GM18909 (cell line): Measurements from ENCODE around the gene CCDC92B.

Source experiments
- ATAC-seq: cut with Tn5 transposase; IDR thresholded peaks from one replicate; pipeline ENCODE4 v1.9.1; 2021; ENCODE audit warnings: mild to moderate bottlenecking; ENCODE audit not compliant: unreplicated experiment, poor library complexity

CCDC92B gene

DNA sequence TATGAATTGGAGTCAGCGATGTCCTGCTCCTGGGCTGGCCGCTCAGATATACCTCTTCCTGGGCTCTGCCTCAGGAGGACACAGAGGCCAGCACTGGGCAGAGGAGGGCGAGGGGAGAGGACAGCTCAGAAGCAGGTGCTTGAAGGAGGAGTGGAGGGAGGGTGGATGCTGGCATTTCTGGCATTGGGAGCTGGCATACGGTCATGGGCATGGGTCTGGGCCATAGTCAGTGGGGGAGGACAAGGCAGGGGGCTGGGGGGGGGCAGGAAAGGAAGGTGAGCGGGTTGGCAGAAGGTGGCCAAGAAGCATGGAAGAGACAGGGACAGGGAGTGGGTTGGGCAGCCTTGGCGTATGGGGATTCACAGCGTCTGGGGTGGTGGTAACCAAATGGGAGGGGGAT lies 30.1 kb upstream of the CCDC92B start:
- no peak for ATAC-seq

- ATAC-seq, result no peak
Measured at GRCh38 chr17:2778489-2778888, 29.0 kb upstream of the CCDC92B start.

DNA sequence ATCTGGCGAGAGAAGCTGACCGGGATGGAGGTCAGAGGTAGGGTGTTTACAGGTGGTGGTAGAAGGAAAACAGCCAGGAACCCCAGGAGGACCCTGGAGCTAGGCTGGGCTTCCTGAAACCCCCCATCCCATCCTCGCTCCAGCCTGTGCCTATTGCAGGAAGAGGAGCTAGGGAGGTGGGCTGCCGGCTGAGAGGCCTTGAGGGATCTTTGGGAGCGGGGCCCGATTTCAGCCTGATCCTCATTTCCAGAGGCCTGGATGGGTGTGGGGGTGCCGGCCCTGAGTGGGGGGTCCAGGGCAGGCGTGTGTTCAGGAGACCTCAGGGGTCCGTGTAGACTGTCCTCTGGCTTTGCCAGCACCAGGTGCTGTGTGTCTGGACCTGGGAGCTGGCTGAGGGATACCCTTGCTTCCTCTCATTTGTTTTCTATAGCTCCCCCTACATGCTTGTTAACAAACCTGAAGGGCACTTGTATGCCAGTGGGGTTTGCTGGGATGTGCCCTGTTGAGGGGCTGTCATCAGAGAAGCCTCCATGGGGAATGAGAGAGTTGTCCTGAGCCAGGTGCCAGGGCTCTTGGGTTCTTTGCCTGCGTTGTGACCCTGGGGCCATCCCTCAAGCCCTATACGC lies 27.9 kb upstream of the CCDC92B start:
- ATAC-seq, result no peak

GRCh38 chr17:2776589-2777241 lies 27.3 kb upstream of the CCDC92B start:
- no peak for ATAC-seq

DNA sequence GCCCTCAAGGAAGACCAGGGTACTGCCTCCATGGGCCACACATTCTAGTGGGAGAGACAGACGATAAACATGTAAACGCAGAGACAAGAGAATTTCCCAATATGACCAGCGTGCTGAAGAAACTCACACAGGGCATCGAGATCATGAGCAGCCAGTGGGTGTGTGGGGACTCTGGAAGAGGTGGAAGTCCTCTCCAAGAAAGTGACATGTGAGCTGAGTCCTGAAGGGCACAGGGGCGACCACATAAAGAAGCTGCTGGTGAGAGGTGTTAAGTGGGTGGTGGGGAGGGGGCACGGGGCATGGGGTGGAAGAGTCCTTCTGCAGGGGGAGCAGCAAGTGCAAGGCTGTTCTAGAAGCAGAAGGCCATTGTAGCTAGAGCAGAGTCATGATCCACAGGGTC lies 25.8 kb upstream of the CCDC92B start:
- no peak for ATAC-seq

DNA sequence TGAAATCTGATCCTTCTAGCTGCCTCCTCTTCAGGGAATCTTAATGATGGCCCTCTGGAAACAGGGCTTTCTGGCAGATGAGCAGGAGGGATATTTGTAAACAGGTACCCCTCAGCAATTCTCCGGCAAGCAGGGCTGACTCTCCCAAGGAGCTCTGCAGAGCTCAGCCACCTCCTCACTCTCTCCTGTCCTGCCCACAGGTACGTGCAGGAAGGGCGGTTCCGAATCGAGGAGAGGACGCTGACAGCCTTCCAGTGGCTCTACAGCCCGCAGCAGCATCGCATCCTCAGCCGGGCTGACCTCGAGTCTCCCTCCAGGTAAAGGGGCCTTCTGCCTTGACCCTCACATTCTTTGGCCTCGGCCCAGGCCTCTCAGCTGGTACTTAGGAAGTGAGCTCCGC lies 20.7 kb upstream of the CCDC92B start:
- ATAC-seq, result no peak

DNA sequence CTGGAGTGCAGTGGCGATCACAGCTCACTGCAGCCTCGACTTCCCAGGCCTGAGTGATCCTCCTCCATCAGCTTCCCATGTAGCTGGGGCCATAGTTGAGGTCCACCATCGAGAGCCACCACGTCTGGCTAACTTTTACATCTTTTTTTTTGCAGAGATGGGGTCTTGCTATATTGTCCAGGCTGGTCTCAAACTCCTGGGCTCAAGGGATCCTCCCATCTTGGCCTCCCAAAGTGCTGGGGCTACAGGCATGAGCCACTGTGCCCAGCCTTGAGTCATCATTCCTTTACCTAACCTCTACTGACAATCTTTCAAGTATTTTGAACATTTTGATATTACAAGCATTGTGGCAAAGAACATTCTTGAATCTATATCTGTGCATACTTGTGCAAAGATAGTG lies 9.4 kb upstream of the CCDC92B start:
- ATAC-seq, result no peak

DNA sequence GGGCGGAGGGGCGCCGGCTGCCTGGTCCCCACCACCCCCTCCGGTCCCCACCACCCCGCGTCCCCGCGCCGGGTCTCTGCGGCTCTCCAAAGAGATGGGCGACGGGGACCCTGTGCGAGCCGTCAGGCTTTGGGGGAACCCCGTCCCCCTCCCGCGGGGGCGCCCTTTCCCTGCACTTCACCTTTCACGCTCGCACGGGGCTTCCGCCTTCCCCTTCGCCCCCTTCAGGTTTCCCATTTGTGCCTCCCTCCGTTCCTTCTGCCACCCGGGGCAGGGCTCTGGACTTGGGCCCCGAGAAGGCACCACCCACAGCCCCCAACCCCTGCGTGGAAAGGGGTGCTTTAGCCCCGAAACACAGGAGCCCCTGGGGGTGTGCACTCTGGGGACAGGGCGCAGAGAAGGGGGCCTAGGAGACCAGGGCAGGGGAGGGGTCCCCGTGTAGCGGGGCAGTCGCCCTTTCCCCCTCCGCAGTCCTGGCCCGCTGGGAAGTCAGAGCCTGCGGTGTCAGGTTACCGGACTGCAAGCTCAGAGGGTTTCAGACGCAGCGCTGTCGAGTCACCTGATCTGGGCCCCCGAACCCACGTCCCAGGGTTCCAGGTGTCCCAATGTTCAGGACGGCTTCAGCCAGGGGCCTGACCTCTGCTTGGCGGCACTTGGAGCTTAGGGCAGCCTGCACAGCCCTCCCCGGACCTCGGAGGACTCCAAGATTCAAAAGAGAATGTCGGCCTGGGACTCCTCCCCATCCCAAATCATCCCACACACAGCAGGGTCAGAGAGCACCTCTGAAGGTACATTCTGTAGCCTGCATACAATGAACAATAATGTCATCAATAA lies 6.7 kb upstream of the CCDC92B start:
- no peak for ATAC-seq

- no peak for ATAC-seq
Measured at GRCh38 chr17:2751491-2751890, 2.0 kb upstream of the CCDC92B start.

DNA sequence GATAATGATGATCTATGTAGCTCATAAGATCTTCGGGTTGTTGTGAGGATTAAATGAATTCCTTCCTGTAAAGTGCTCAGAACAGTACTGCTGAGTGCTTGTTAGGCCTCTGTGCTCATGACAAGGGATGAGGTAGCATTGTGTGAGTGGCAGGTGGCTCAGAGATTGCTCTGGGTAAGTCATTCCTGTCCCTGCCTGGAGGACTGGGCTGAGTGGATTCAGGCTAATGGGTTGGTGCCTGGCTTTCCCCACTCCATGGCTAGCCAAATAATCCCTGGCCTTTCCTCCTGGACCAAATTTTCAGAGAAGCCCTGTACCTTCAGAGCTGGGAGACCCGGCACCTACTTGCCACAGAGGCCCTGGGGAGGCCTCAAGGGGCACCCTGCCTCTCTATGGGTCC lies 1.3 kb upstream of the CCDC92B start:
- no peak for ATAC-seq

GRCh38 chr17:2749784-2750181 lies 331 bp upstream of the CCDC92B start:
- peak; percentile 46 for ATAC-seq

- ATAC-seq, result no peak
Measured at GRCh38 chr17:2745317-2746037, 4.0 kb downstream of the CCDC92B start.

GRCh38 chr17:2737693-2738092 lies 11.8 kb downstream of the CCDC92B start:
- no peak for ATAC-seq

GRCh38 chr17:2736956-2737355 lies 12.5 kb downstream of the CCDC92B start:
- no peak for ATAC-seq

- no peak for ATAC-seq
Measured at GRCh38 chr17:2735896-2736295, 13.6 kb downstream of the CCDC92B start.

- no peak for ATAC-seq
Measured at GRCh38 chr17:2734939-2735338, 14.5 kb downstream of the CCDC92B start.

DNA sequence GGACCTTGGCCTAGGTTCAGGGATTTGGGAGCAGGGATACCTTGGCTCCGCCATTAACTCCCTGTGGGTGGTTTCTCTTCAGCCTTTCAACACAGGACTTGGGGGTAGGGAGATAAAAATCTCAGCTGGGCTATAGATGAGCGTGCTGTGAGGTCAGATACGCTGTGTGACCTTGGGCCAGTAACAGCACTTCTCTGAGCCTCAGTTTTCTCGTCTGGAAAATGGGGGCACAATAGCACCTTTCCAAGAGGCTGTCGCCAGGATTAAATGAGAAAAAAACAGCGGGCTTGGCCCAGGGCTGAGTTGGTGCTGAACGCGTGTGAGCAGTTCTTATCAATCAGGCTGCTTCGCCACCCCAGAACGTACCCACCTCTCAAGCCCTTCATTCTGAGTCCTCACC lies 17.6 kb downstream of the CCDC92B start:
- ATAC-seq, result no peak

GRCh38 chr17:2730764-2731353 lies 18.6 kb downstream of the CCDC92B start:
- no peak for ATAC-seq

GRCh38 chr17:2724784-2725164 lies 24.7 kb downstream of the CCDC92B start:
- no peak for ATAC-seq

- no peak for ATAC-seq
Measured at GRCh38 chr17:2723997-2724783, 25.3 kb downstream of the CCDC92B start.
